Smooth muscle cell (in vitro differentiated cells): Measurements from ENCODE around the gene ADGRD1. TPM values are rescaled to one million over a fixed set of nuclear protein-coding genes. Genes with fewer than 3 reads are reported as not detected.

ENCODE experiments used
- DNase-seq: peaks from one replicate; lab custom pipeline; 2025; ENCODE audit not compliant: unreplicated experiment; lab: John Stamatoyannopoulos, UW
- H2AFZ ChIP-seq: fragments of 200-600 bp; sonication (generic); 2 replicates; pipeline ENCODE4 v1.6.0; 2016; ENCODE audit warnings: antibody characterized with exemption, low read depth, mild to moderate bottlenecking
- H3F3A ChIP-seq: fragments of 200-600 bp; sonication (generic); 2 replicates; pipeline ENCODE4 v1.6.0; 2017; ENCODE audit warnings: antibody characterized with exemption, low read depth
- H3K27ac ChIP-seq: fragments of 200-600 bp; sonication (generic); 2 replicates; pipeline ENCODE4 v1.5.1; 2016; ENCODE audit warnings: low read depth, mild to moderate bottlenecking
- H3K27me3 ChIP-seq: fragments of 200-600 bp; sonication (generic); 2 replicates; pipeline ENCODE4 v1.6.1; 2016; ENCODE audit warnings: low read depth, mild to moderate bottlenecking
- H3K36me3 ChIP-seq: fragments of 200-600 bp; sonication (generic); 2 replicates; pipeline ENCODE4 v1.5.1; 2016; ENCODE audit warnings: low read depth
- H3K4me1 ChIP-seq: fragments of 200-600 bp; sonication (generic); 2 replicates; pipeline ENCODE4 v1.5.1; 2016; ENCODE audit warnings: low read depth
- H3K4me2 ChIP-seq: fragments of 200-600 bp; sonication (generic); 2 replicates; pipeline ENCODE4 v1.6.0; 2016; ENCODE audit warnings: mild to moderate bottlenecking
- H3K4me3 ChIP-seq: fragments of 200-600 bp; sonication (generic); 2 replicates; pipeline ENCODE4 v1.5.1; 2016; ENCODE audit warnings: mild to moderate bottlenecking
- H3K79me2 ChIP-seq: fragments of 200-600 bp; sonication (generic); 2 replicates; pipeline ENCODE4 v1.6.0; 2016; ENCODE audit warnings: low read depth, mild to moderate bottlenecking
- H3K9ac ChIP-seq: fragments of 200-600 bp; sonication (generic); 2 replicates; pipeline ENCODE4 v1.6.0; 2016; ENCODE audit warnings: low read depth
- H3K9me3 ChIP-seq: fragments of 200-600 bp; sonication (generic); replicated peaks from 2 replicates; pipeline ENCODE4 v1.5.1; 2016; ENCODE audit warnings: low read depth
- H4K20me1 ChIP-seq: fragments of 200-600 bp; sonication (generic); 2 replicates; pipeline ENCODE4 v1.6.0; 2016; ENCODE audit warnings: low read depth
- WGBS: methylation state at CpG from one replicate; pipeline ENCODE4 v1.1.7; 2016; ENCODE audit warnings: low lambda C conversion rate; 5-methylcytosine and 5-hydroxymethylcytosine counted together
- polyA plus RNA-seq: library from polyadenylated mRNA; unstranded; fragments of >200 nt; fragmentation: Nextera tagmentation; extraction: Ambion mirVana; gene quantifications from 2 replicates; pipeline ENCODE4 v1.2.1, GENCODE V29; 2016
- total RNA-seq: library from RNA; depleted of rRNA; stranded (reverse); fragments of >200 nt; gene quantifications from 2 replicates; pipeline ENCODE4 v1.2.3, GENCODE V29; 2014
- TF ChIP-seq, protein P1 (sequence below): fragments of 200-600 bp; sonication (generic); IDR thresholded peaks from 2 replicates; pipeline ENCODE4 v1.5.1; 2017; ENCODE audit warnings: borderline replicate concordance, mild to moderate bottlenecking, antibody characterized with exemption; ENCODE audit not compliant: insufficient read depth, poor library complexity, severe bottlenecking

Gene ADGRD1
- total and polyA plus RNA-seq, 2 experiments from 2014 or later: 0.14 TPM; not detected in 1

DNA sequence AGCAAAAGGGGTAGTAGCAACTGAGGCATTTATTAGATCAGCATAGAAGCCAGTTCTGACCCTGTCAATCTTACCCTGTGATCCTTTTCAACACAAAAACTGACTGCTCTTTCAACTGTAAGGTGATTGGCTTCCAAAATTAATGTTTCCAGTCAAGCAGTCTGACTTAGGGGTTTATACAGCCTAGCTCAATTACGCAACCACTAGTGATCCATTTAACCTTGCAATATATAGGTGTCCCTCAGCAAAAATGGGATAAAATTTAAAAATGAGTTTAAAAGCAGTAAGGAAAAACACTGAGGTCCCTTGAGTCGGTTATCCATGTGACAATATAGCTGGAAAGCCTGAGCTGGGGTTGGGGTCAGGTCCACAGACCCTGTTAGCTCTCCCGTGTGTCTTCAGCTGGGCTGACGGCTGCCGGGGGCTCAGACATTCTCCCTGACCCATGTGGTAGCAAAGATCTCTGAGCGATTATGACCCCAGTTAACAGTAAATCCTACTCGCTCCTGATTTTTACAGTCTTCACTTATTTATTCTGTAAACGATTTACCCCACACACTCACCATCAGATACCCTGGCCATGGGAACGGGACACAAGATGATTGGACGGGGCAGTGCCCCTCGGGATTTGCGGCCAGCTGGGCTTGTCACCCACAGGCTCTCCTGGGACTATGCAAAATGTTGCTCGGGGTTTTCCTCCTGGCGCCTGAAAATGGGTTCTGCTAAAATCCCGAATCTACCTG, 16.6 kb downstream of the ADGRD1 start:
- WGBS: 61% methylated on average over 15 of the region's 15 CpGs
- no peaks in the 10 kb centered on the region for H3K36me3 ChIP-seq
- no peak overlapping the region for H3K4me2 ChIP-seq
- no peak overlapping the region for H3K4me3 ChIP-seq
- no peak overlapping the region for H3K9ac ChIP-seq
- H3K4me1 ChIP-seq: no peaks in the 10 kb centered on the region
- no peaks in the 10 kb centered on the region for H3K79me2 ChIP-seq
- H3K27ac ChIP-seq: no peak overlapping the region
- H4K20me1 ChIP-seq: no peaks in the 10 kb centered on the region
- H2AFZ ChIP-seq: no peak overlapping the region
- peaks cover 5% of the 10 kb centered on the region for H3K27me3 ChIP-seq
- no peaks in the 10 kb centered on the region for H3K9me3 ChIP-seq
- DNase-seq: no peak
- TF ChIP-seq, protein P1, sequence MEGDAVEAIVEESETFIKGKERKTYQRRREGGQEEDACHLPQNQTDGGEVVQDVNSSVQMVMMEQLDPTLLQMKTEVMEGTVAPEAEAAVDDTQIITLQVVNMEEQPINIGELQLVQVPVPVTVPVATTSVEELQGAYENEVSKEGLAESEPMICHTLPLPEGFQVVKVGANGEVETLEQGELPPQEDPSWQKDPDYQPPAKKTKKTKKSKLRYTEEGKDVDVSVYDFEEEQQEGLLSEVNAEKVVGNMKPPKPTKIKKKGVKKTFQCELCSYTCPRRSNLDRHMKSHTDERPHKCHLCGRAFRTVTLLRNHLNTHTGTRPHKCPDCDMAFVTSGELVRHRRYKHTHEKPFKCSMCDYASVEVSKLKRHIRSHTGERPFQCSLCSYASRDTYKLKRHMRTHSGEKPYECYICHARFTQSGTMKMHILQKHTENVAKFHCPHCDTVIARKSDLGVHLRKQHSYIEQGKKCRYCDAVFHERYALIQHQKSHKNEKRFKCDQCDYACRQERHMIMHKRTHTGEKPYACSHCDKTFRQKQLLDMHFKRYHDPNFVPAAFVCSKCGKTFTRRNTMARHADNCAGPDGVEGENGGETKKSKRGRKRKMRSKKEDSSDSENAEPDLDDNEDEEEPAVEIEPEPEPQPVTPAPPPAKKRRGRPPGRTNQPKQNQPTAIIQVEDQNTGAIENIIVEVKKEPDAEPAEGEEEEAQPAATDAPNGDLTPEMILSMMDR: no peak
- no peaks in the 10 kb centered on the region for H3F3A ChIP-seq

DNA sequence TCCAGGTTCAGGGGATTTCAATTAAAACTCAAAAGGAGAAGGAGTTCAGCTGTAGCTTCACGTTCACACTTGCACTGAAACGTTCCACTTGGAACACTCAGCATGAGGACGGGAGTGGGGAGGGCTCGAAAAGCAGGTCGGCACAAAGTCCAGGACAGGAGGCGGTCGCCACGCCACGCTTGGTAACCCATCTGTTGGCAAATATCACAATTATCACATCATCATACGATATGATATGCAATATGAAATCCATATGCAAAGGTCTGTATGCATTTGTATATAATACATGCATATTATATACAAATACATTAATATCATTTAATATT, 17.2 kb downstream of the ADGRD1 start:
- no peak for DNase-seq
- H3K79me2 ChIP-seq: no peaks in the 10 kb centered on the region
- no peaks in the 10 kb centered on the region for H4K20me1 ChIP-seq
- no peak overlapping the region for H3K27ac ChIP-seq
- WGBS: 95% methylated on average over 10 of the region's 10 CpGs
- no peaks in the 10 kb centered on the region for H3K36me3 ChIP-seq
- no peaks in the 10 kb centered on the region for H3K4me1 ChIP-seq
- H3K4me3 ChIP-seq: no peak overlapping the region
- TF ChIP-seq, protein P1: no peak
- H3K9me3 ChIP-seq: no peaks in the 10 kb centered on the region
- no peak overlapping the region for H3K4me2 ChIP-seq
- H2AFZ ChIP-seq: no peak overlapping the region
- H3F3A ChIP-seq: no peaks in the 10 kb centered on the region
- H3K27me3 ChIP-seq: peaks cover 5% of the 10 kb centered on the region
- no peak overlapping the region for H3K9ac ChIP-seq

DNA sequence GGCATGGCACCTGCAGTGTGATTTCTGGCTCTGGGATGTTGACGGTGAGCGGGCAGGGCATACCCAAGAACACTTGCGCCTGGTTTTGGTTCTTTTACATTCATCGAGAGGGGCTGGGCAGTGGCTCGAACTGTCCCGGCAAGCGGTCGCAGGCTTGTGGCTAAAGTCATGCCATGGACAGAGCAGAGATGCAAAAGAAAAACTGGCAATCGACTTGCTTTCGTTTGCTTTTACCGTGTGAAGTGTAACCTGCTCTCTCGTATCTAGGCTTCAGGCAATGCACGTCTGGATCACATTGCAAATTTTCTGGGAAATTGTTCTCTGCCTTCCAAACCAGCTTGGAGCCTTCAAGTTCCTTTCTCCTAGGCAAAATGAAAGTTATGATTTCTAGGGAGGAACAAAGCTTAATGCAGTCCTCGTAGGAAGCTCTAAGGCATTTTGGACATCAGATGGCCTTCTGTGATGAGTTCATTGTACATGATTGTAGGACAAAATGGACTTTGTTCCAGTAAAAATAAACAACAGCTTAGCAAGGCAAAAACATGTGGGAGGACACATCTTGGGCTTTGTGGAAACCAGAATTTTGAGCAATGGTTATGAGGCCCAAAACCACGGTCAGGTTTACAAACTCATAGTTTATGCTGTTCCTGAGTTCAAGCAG, 18.3 kb downstream of the ADGRD1 start:
- WGBS: 91% methylated on average over 15 of the region's 15 CpGs
- Histone ChIP-seq H3K4me3 (no peak overlapping the region), H3K36me3 (no peaks in the 10 kb centered on the region)

More for the DNA sequence above, 18.3 kb downstream of the ADGRD1 start:
- peaks cover 5% of the 10 kb centered on the region for H3K27me3 ChIP-seq
- TF ChIP-seq, protein P1: no peak
- H3F3A ChIP-seq: no peaks in the 10 kb centered on the region
- H3K4me2 ChIP-seq: no peak overlapping the region
- no peak overlapping the region for H2AFZ ChIP-seq
- H3K27ac ChIP-seq: no peak overlapping the region
- H4K20me1 ChIP-seq: no peaks in the 10 kb centered on the region
- no peak for DNase-seq
- H3K4me1 ChIP-seq: no peaks in the 10 kb centered on the region
- H3K9me3 ChIP-seq: no peaks in the 10 kb centered on the region
- H3K79me2 ChIP-seq: no peaks in the 10 kb centered on the region
- H3K9ac ChIP-seq: no peak overlapping the region
